ENCODE measurements around the gene GFRA1.

The GFRA1 gene

GRCh38 chr10:116110736-116111135 is 162.3 kb downstream of the GFRA1 start:
- no peak overlapping the region for H3K9ac ChIP-seq
- no peaks in the 10 kb centered on the region for H3K27me3 ChIP-seq (ENCODE audit: control insufficient read depth, insufficient read depth, low read length)

GRCh38 chr10:116109881-116110280 is 163.1 kb downstream of the GFRA1 start:
- no peaks in the 10 kb centered on the region for H3K4me1 ChIP-seq
- no peak overlapping the region for H3K4me3 ChIP-seq (ENCODE audit: low read depth, low read length)
- H3K9me3 ChIP-seq (ENCODE audit: control insufficient read depth, low read length) = no peaks in the 10 kb centered on the region
- H2AFZ ChIP-seq = no peak overlapping the region
- H3K4me2 ChIP-seq (ENCODE audit: low read length) = no peak overlapping the region
- no peaks in the 10 kb centered on the region for H3K79me2 ChIP-seq
- H3K27ac ChIP-seq = no peak overlapping the region
- no peaks in the 10 kb centered on the region for H3K36me3 ChIP-seq (ENCODE audit: control insufficient read depth, insufficient read depth, low read length)
- H3K9ac ChIP-seq = no peak overlapping the region
- TF ChIP-seq CTCF (IDR thresholded peaks at IDR 0.05) = no peak
- H3K27me3 ChIP-seq (ENCODE audit: control insufficient read depth, insufficient read depth, low read length) = no peaks in the 10 kb centered on the region

More at GRCh38 chr10:116110736-116111135, 162.3 kb downstream of the GFRA1 start:
- H2AFZ ChIP-seq = no peak overlapping the region
- no peaks in the 10 kb centered on the region for H3K79me2 ChIP-seq
- H3K36me3 ChIP-seq (ENCODE audit: control insufficient read depth, insufficient read depth, low read length) = no peaks in the 10 kb centered on the region
- no peak overlapping the region for H3K4me3 ChIP-seq (ENCODE audit: low read depth, low read length)
- H3K4me2 ChIP-seq (ENCODE audit: low read length) = no peak overlapping the region
- H3K27ac ChIP-seq = no peak overlapping the region
- no peaks in the 10 kb centered on the region for H3K9me3 ChIP-seq (ENCODE audit: control insufficient read depth, low read length)
- H3K4me1 ChIP-seq = no peaks in the 10 kb centered on the region
- TF ChIP-seq CTCF (IDR thresholded peaks at IDR 0.05) = no peak

- no peaks in the 10 kb centered on the region for H3K27me3 ChIP-seq (ENCODE audit: control insufficient read depth, insufficient read depth, low read length)
- no peak overlapping the region for H2AFZ ChIP-seq
- no peak for TF ChIP-seq CTCF (IDR thresholded peaks at IDR 0.05)
- no peak overlapping the region for H3K27ac ChIP-seq
- no peaks in the 10 kb centered on the region for H3K36me3 ChIP-seq (ENCODE audit: control insufficient read depth, insufficient read depth, low read length)
- no peak overlapping the region for H3K9ac ChIP-seq
- H3K4me1 ChIP-seq = no peaks in the 10 kb centered on the region
- H3K4me3 ChIP-seq (ENCODE audit: low read depth, low read length) = no peak overlapping the region
- no peak overlapping the region for H3K4me2 ChIP-seq (ENCODE audit: low read length)
- no peaks in the 10 kb centered on the region for H3K9me3 ChIP-seq (ENCODE audit: control insufficient read depth, low read length)
- no peaks in the 10 kb centered on the region for H3K79me2 ChIP-seq
Measured at GRCh38 chr10:116109481-116109880, 163.5 kb downstream of the GFRA1 start.

GRCh38 chr10:116108095-116108494 is 164.9 kb downstream of the GFRA1 start:
- H3K79me2 ChIP-seq = no peaks in the 10 kb centered on the region
- H3K9ac ChIP-seq = no peak overlapping the region
- H3K4me1 ChIP-seq = no peaks in the 10 kb centered on the region
- H3K4me2 ChIP-seq (ENCODE audit: low read length) = no peak overlapping the region
- no peaks in the 10 kb centered on the region for H3K36me3 ChIP-seq (ENCODE audit: control insufficient read depth, insufficient read depth, low read length)
- H3K27me3 ChIP-seq (ENCODE audit: control insufficient read depth, insufficient read depth, low read length) = no peaks in the 10 kb centered on the region
- no peak overlapping the region for H3K4me3 ChIP-seq (ENCODE audit: low read depth, low read length)
- H3K9me3 ChIP-seq (ENCODE audit: control insufficient read depth, low read length) = no peaks in the 10 kb centered on the region
- H2AFZ ChIP-seq = no peak overlapping the region
- H3K27ac ChIP-seq = no peak overlapping the region
- TF ChIP-seq CTCF (IDR thresholded peaks at IDR 0.05) = no peak

GRCh38 chr10:116106611-116107010 is 166.4 kb downstream of the GFRA1 start:
- Histone ChIP-seq H3K4me1 (no peaks in the 10 kb centered on the region), H3K27ac (no peak overlapping the region), H2AFZ (no peak overlapping the region), H3K9ac (no peak overlapping the region), H3K79me2 (no peaks in the 10 kb centered on the region), H3K4me2 (ENCODE audit: low read length) (no peak overlapping the region), H3K4me3 (ENCODE audit: low read depth, low read length) (no peak overlapping the region), H3K27me3 (ENCODE audit: control insufficient read depth, insufficient read depth, low read length) (no peaks in the 10 kb centered on the region), H3K36me3 (ENCODE audit: control insufficient read depth, insufficient read depth, low read length) (no peaks in the 10 kb centered on the region), H3K9me3 (ENCODE audit: control insufficient read depth, low read length) (no peaks in the 10 kb centered on the region)
- TF ChIP-seq CTCF (IDR thresholded peaks at IDR 0.05) = no peak
